GM18517 (cell line): ENCODE data around the gene CYSLTR1.
"Not testable (repeated sequence)": the region's sequence is repeated elsewhere in the genome, so short reads cannot be mapped to it uniquely, and the experiment has no call there.

Source experiments
- ATAC-seq: cut with Tn5 transposase; IDR thresholded peaks from one replicate; pipeline ENCODE4 v1.9.1; 2021; ENCODE audit warnings: mild to moderate bottlenecking, moderate library complexity; ENCODE audit not compliant: unreplicated experiment

The CYSLTR1 gene

GRCh38 chrX:78226047-78226446 lies 101.4 kb downstream of the CYSLTR1 start:
- not testable (repeated sequence) for ATAC-seq
